Mammary epithelial cell (primary cell): ENCODE measurements around the gene MTMR6.

Source experiments
- EZH2 ChIP-seq: IDR thresholded peaks from 2 replicates; pipeline ENCODE4 v1.6.1; 2012; ENCODE audit warnings: low read length, inconsistent platforms, borderline replicate concordance
- TF ChIP-seq, protein P1 (sequence below), 2 donors: IDR thresholded peaks in 1 of 2; conservative IDR thresholded peaks in 1 of 2; 2 replicates each; pipeline ENCODE4 v1.5.1; 2011 to 2012; ENCODE audit warnings: inconsistent platforms in 2 of 2, low read length in 2 of 2, mild to moderate bottlenecking in 2 of 2, control low read depth in 1 of 2, low read depth in 1 of 2; ENCODE audit not compliant: insufficient read depth in 1 of 2; ENCODE audit errors: extremely low read depth in 1 of 2

DNA sequence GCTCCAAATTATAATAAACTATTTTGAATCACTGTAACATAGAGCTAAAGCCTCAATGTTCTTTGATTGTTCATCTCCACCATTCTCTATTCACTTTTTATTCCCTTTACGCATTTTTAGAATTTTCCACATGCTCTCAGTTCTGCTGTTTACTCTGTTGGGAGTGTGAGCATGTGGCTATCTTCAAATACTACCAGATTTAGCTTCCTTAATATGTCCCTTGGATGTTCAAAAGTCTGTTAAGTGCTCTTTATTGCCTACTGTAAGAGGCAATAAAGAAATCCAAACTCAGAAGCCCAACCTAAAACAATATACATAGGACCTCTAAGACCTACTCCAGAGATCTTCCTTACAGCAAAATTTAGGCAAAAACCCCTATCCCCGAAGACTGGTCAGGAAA is 34.5 kb downstream of the MTMR6 start:
- TF ChIP-seq, protein P1, sequence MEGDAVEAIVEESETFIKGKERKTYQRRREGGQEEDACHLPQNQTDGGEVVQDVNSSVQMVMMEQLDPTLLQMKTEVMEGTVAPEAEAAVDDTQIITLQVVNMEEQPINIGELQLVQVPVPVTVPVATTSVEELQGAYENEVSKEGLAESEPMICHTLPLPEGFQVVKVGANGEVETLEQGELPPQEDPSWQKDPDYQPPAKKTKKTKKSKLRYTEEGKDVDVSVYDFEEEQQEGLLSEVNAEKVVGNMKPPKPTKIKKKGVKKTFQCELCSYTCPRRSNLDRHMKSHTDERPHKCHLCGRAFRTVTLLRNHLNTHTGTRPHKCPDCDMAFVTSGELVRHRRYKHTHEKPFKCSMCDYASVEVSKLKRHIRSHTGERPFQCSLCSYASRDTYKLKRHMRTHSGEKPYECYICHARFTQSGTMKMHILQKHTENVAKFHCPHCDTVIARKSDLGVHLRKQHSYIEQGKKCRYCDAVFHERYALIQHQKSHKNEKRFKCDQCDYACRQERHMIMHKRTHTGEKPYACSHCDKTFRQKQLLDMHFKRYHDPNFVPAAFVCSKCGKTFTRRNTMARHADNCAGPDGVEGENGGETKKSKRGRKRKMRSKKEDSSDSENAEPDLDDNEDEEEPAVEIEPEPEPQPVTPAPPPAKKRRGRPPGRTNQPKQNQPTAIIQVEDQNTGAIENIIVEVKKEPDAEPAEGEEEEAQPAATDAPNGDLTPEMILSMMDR (conservative IDR thresholded peaks at IDR 0.05 in 1 of 2, IDR thresholded peaks at IDR 0.05 in 1 of 2; ENCODE audit: extremely low read depth in 1 of 2, insufficient read depth in 1 of 2, low read depth in 1 of 2, low read length in 2 of 2): no peak
- TF ChIP-seq EZH2: no peak
